GM12878 (cell line): ENCODE measurements around the gene SLC2A1. TPM values are rescaled to one million over a fixed set of nuclear protein-coding genes. Genes with fewer than 3 reads are reported as not detected.

Experiments
- ATAC-seq: fragments of 200-7000 bp; cut with Tn5 transposase; 3 replicates; pipeline ENCODE4 v1.9.1; 2020; ENCODE audit warnings: mild to moderate bottlenecking, moderate library complexity
- BruUV-seq: library from RNA; stranded (reverse); fragments of 400-500 nt; replicated peaks from 2 replicates; lab custom pipeline; 2021; lab: Mats Ljungman, UMichigan
- CTCF ChIA-PET: fragments of 300-600 bp; sonication (Branson Sonifier 250); formaldehyde crosslinking; extraction: SDS; loops from one replicate; lab custom pipeline; 2021; ENCODE audit warnings: inconsistent platforms; lab: Yijun Ruan, JAX
- POLR2A ChIA-PET: fragments of 350-600 bp; formaldehyde crosslinking; extraction: SDS; loops from one replicate; lab custom pipeline; 2021; ENCODE audit warnings: inconsistent platforms; lab: Charles Lee
- RAD21 ChIA-PET: fragments of 300-600 bp; sonication (Branson Sonifier 250); formaldehyde crosslinking; loops from one replicate; lab custom pipeline; 2023; ENCODE audit warnings: antibody characterized with exemption; ENCODE audit not compliant: unreplicated experiment; lab: Charles Lee
- SMC1A ChIA-PET: fragments of 300-600 bp; sonication (Branson Sonifier 250); formaldehyde crosslinking; loops from one replicate; lab custom pipeline; 2023; ENCODE audit not compliant: unreplicated experiment, uncharacterized antibody; lab: Charles Lee
- DNase-seq: peaks from one replicate; pipeline ENCODE4 v3.0.0-alpha.2; 2011; ENCODE audit warnings: low read depth, low spot score
- FAIRE-seq: peaks from 3 replicates; lab custom pipeline; 2011; peaks lifted over from hg19 to GRCh38; lab: Jason Lieb, UNC
- H2AFZ ChIP-seq: 2 replicates; pipeline ENCODE4 v1.6.0; 2011; ENCODE audit warnings: low read depth, low read length, control low read depth; ENCODE audit not compliant: control insufficient read depth
- H3K27ac ChIP-seq: 2 replicates; pipeline ENCODE4 v1.5.1; 2011; ENCODE audit warnings: control low read depth; ENCODE audit not compliant: control insufficient read depth, insufficient read depth
- H3K27me3 ChIP-seq, 2 experiments: replicated peaks in 1 of 2; 2 replicates each; pipeline versions ENCODE4 v1.6.0 to v1.6.1; 2011; ENCODE audit warnings: low read length in 1 of 2; ENCODE audit not compliant: control insufficient read depth in 2 of 2, insufficient read depth in 2 of 2
- H3K36me3 ChIP-seq, 2 experiments: 2 replicates each; pipeline ENCODE4 v1.5.1; 2011; ENCODE audit warnings: low read length in 1 of 2; ENCODE audit not compliant: control insufficient read depth in 2 of 2, insufficient read depth in 2 of 2
- H3K4me1 ChIP-seq: 2 replicates; pipeline ENCODE4 v1.6.1; 2011; ENCODE audit warnings: mild to moderate bottlenecking, low read length, moderate library complexity, mixed read lengths; ENCODE audit not compliant: control insufficient read depth, insufficient read depth
- H3K4me2 ChIP-seq: 2 replicates; pipeline ENCODE4 v1.6.0; 2011; ENCODE audit warnings: control low read depth; ENCODE audit not compliant: control insufficient read depth, insufficient read depth
- H3K4me3 ChIP-seq: fragments of 200-600 bp; sonication (generic); 2 replicates; pipeline ENCODE4 v1.5.1; 2016
- H3K79me2 ChIP-seq: 2 replicates; pipeline ENCODE4 v1.6.0; 2011; ENCODE audit warnings: low read length; ENCODE audit not compliant: control insufficient read depth, insufficient read depth
- H3K9ac ChIP-seq: 2 replicates; pipeline ENCODE4 v1.8.0; 2011; ENCODE audit warnings: low read length, control low read depth, mixed read lengths; ENCODE audit not compliant: control insufficient read depth, insufficient read depth
- H3K9me3 ChIP-seq: replicated peaks from 3 replicates; pipeline ENCODE4 v1.5.1; 2011; ENCODE audit warnings: mild to moderate bottlenecking, low read length; ENCODE audit not compliant: control insufficient read depth, insufficient read depth
- H4K20me1 ChIP-seq: 2 replicates; pipeline ENCODE4 v1.6.0; 2011; ENCODE audit not compliant: control insufficient read depth, insufficient read depth
- BCL3 ChIP-seq: IDR thresholded peaks from 2 replicates; pipeline ENCODE4 v1.6.1; 2011; ENCODE audit warnings: borderline replicate concordance, low read depth, mild to moderate bottlenecking, moderate library complexity, low read length; ENCODE audit not compliant: insufficient read depth, poor library complexity, severe bottlenecking
- CUX1 ChIP-seq: IDR thresholded peaks from 2 replicates; pipeline ENCODE4 v1.6.1; 2012; ENCODE audit warnings: improper control_type of control experiment, low read depth, low read length; ENCODE audit not compliant: insufficient replicate concordance
- EGR1 ChIP-seq, 2 experiments: IDR thresholded peaks; 1 replicate in 1 of 2; 2 replicates in 1 of 2; pipeline ENCODE4 v1.6.1; 2011 to 2012; ENCODE audit warnings: low read depth in 2 of 2, low read length in 2 of 2, borderline replicate concordance in 1 of 2, mild to moderate bottlenecking in 1 of 2, moderate library complexity in 1 of 2
- MTA3 ChIP-seq: IDR thresholded peaks from 2 replicates; pipeline ENCODE4 v1.6.1; 2012; ENCODE audit warnings: low read length, inconsistent platforms, borderline replicate concordance
- POLR2A ChIP-seq: IDR thresholded peaks from 2 replicates; pipeline ENCODE4 v1.6.1; 2011; ENCODE audit warnings: low read depth, mild to moderate bottlenecking, low read length
- TCF7 ChIP-seq: IDR thresholded peaks from 2 replicates; pipeline ENCODE4 v1.6.1; 2014; ENCODE audit warnings: antibody characterized with exemption, borderline replicate concordance
- ZBTB40 ChIP-seq: fragments of 450-650 bp; IDR thresholded peaks from 2 replicates; pipeline ENCODE4 v1.6.1; 2016; ENCODE audit warnings: mild to moderate bottlenecking, moderate library complexity, borderline replicate concordance
- WGBS: methylation state at CpG from one replicate; pipeline ENCODE4 v1.1.6; 2016; ENCODE audit warnings: low lambda C conversion rate; ENCODE audit not compliant: insufficient replicate concordance, insufficient coverage; ENCODE audit errors: missing lambda C conversion rate; 5-methylcytosine and 5-hydroxymethylcytosine counted together
- in situ Hi-C: fragments of 300-500 bp; cut with MboI; formaldehyde crosslinking; loops from 9 replicates; pipeline ENCODE4 v1.14.3; 2018; ENCODE audit warnings: mixed read lengths
- intact Hi-C: fragments of 100-400 bp; cut with micrococcal nuclease; formaldehyde crosslinking; loops from one replicate; pipeline ENCODE4 v1.14.2; 2022; ENCODE audit not compliant: unreplicated experiment
- polyA plus RNA-seq, 11 experiments: library from polyadenylated mRNA; depleted of rRNA in 4 of 11; unstranded in 6 of 11; stranded (reverse) in 5 of 11; fragments of >200 nt; fragmentation: Nextera tagmentation in 4 of 11; fragmentation: Illumina TruSeq in 1 of 11; extraction: Ambion mirVana in 4 of 11; extraction: Trizol in 1 of 11; gene quantifications; 1 replicate in 1 of 11; 2 replicates in 10 of 11; pipeline versions ENCODE4 v1.2.1 to v1.2.3, GENCODE V29; 2011 to 2016; ENCODE audit warnings: inconsistent platforms in 2 of 11, missing spikeins in 2 of 11, low read depth in 1 of 11
- total RNA-seq, 4 experiments: library from RNA; depleted of rRNA in 3 of 4; stranded (reverse); fragments of >200 nt in 3 of 4; fragmentation: Illumina TruSeq in 1 of 4; extraction: Trizol in 1 of 4; gene quantifications; 2 replicates each; pipeline versions ENCODE4 v1.2.1 to v1.2.3, GENCODE V29; 2013 to 2021
- TF ChIP-seq, protein P1 (sequence below): fragments of 450-650 bp; IDR thresholded peaks from 2 replicates; pipeline ENCODE4 v1.6.1; 2017; ENCODE audit warnings: borderline replicate concordance

SLC2A1 gene
- total and polyA plus RNA-seq, 10 of the 15 experiments (the other 5 are each of a cell fraction or from before 2014, with no cell fraction given), result 5.7 to 66.0 (median 44.2) TPM

DNA sequence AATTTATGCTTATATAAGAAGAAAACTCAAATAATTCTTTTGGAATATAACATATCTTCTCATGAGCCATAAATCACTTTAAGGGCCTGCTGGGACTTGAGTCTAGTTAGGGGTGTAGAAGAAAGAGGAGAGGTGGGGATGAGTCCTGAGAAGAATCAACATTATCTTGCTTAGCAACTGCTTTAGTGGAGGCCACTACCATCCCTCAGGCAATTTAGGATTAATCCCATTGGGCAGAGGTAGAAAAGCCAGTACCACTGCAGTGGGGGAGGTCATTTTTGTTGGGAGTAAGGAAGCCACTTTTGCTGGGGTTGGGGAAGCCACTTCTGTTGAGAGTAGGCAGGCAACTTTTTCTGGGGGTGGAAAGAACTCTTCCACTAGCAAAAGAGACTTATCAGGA, 47.7 kb downstream of the SLC2A1 start (continued):
- TF ChIP-seq CUX1, result no peak
- TF ChIP-seq, all 136 proteins: peak for 0

- DNase-seq, result no peak
- Histone ChIP-seq H3K9me3 (no peaks in the 10 kb centered on the region), H3K9ac (no peak overlapping the region), H3K27me3 (no peaks in the 10 kb centered on the region), H2AFZ (no peak overlapping the region), H3K27ac (no peak overlapping the region), H3K36me3 (no peaks in the 10 kb centered on the region), H4K20me1 (no peaks in the 10 kb centered on the region), H3K4me2 (no peak overlapping the region), H3K4me1 (no peaks in the 10 kb centered on the region), H3K4me3 (no peak overlapping the region), H3K79me2 (no peaks in the 10 kb centered on the region)
- intact Hi-C loops (no loop called here), in situ Hi-C loops (no loop called here)
- ChIA-PET POLR2A (no interaction called here), SMC1A (no interaction called here), CTCF (no interaction called here), RAD21 (no interaction called here)
- no TSS peak for BruUV-seq
- no peak for ATAC-seq
- no peak for FAIRE-seq
- 85% methylated on average over 3 of the region's 3 CpGs for WGBS
- TF ChIP-seq EGR1 (IDR thresholded peaks at IDR 0.05; ENCODE audit: borderline replicate concordance in 1 of 2, low read depth in 2 of 2, low read length in 2 of 2) (no peak), TCF7 (no peak), POLR2A (no peak), MTA3 (no peak), ZBTB40 (no peak), BCL3 (no peak)
- TF ChIP-seq, protein P1, sequence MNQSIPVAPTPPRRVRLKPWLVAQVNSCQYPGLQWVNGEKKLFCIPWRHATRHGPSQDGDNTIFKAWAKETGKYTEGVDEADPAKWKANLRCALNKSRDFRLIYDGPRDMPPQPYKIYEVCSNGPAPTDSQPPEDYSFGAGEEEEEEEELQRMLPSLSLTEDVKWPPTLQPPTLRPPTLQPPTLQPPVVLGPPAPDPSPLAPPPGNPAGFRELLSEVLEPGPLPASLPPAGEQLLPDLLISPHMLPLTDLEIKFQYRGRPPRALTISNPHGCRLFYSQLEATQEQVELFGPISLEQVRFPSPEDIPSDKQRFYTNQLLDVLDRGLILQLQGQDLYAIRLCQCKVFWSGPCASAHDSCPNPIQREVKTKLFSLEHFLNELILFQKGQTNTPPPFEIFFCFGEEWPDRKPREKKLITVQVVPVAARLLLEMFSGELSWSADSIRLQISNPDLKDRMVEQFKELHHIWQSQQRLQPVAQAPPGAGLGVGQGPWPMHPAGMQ, result no peak
Observed at GRCh38 chr1:42908046-42908445, 50.6 kb downstream of the SLC2A1 start.
